ENCODE measurements around the gene RIMOC1.
A peak's percentile ranks its signal among the peaks of the same experiment; 100 is the strongest.

Gene RIMOC1

GRCh38 chr5:41918105-41918504 lies 14.0 kb downstream of the RIMOC1 start:
- Histone ChIP-seq H3K9me3 (ENCODE audit: severe bottlenecking) (no peaks in the 10 kb centered on the region), H3K36me3 (peaks cover 43% of the 10 kb centered on the region), H3K27me3 (ENCODE audit: insufficient read depth, low read depth, severe bottlenecking) (no peaks in the 10 kb centered on the region), H3K4me3 (ENCODE audit: low read depth, low read length) (no peak overlapping the region), H3K27ac (no peak overlapping the region)
- TF ChIP-seq, protein P1, sequence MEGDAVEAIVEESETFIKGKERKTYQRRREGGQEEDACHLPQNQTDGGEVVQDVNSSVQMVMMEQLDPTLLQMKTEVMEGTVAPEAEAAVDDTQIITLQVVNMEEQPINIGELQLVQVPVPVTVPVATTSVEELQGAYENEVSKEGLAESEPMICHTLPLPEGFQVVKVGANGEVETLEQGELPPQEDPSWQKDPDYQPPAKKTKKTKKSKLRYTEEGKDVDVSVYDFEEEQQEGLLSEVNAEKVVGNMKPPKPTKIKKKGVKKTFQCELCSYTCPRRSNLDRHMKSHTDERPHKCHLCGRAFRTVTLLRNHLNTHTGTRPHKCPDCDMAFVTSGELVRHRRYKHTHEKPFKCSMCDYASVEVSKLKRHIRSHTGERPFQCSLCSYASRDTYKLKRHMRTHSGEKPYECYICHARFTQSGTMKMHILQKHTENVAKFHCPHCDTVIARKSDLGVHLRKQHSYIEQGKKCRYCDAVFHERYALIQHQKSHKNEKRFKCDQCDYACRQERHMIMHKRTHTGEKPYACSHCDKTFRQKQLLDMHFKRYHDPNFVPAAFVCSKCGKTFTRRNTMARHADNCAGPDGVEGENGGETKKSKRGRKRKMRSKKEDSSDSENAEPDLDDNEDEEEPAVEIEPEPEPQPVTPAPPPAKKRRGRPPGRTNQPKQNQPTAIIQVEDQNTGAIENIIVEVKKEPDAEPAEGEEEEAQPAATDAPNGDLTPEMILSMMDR (IDR thresholded peaks at IDR 0.05; ENCODE audit: low read depth, low read length), result no peak
- DNase-seq, result no peak

DNA sequence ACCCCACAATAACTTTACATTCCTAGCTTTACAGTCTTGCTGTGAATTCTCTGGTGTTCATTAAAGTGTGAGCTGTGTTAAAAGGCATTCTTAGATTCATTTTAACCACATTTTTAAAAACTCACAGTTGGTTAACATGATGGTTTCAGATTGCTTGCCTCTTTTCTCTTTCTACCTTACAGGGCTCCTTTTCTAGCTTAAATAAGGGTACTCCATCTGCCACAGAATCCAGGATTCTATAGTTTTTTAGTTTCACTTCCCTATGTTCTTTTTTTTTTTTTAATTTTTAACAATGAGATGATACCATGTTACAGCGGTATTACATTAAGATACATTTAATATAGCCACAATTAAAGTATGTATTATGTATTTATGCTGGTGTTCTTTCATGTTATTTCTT lies 17.0 kb downstream of the RIMOC1 start:
- TF ChIP-seq, protein P1 (IDR thresholded peaks at IDR 0.05; ENCODE audit: low read depth, low read length), result no peak

GRCh38 chr5:41921874-41922273 lies 17.7 kb downstream of the RIMOC1 start:
- Histone ChIP-seq H3K27me3 (ENCODE audit: insufficient read depth, low read depth, severe bottlenecking) (no peaks in the 10 kb centered on the region), H3K4me3 (ENCODE audit: low read depth, low read length) (no peak overlapping the region), H3K9me3 (ENCODE audit: severe bottlenecking) (no peaks in the 10 kb centered on the region), H3K36me3 (peaks cover 28% of the 10 kb centered on the region), H3K27ac (no peak overlapping the region)
- no peak for DNase-seq
- TF ChIP-seq, protein P1 (IDR thresholded peaks at IDR 0.05; ENCODE audit: low read depth, low read length), result no peak

More for the DNA sequence above, 17.0 kb downstream of the RIMOC1 start:
- DNase-seq, result no peak
- Histone ChIP-seq H3K4me3 (ENCODE audit: low read depth, low read length) (no peak overlapping the region), H3K27ac (no peak overlapping the region), H3K27me3 (ENCODE audit: insufficient read depth, low read depth, severe bottlenecking) (no peaks in the 10 kb centered on the region), H3K9me3 (ENCODE audit: severe bottlenecking) (no peaks in the 10 kb centered on the region), H3K36me3 (peaks cover 31% of the 10 kb centered on the region)

DNA sequence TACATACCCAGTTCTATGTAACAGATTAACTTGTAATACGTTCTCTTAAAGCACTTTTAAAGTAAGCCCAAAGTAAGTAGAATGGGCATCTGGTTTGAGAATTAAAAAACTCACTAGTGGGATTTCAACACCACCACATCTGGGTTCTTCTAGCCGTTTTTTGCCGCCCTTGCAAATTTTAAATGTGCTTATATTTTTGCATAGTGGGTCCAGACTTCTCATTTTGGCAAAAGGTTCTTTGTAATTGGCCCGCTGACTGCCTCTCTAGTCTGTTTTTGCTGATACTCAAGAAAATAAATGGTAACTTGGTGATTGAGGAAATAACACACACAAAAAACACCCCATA lies 20.4 kb downstream of the RIMOC1 start:
- Histone ChIP-seq H3K4me3 (ENCODE audit: low read depth, low read length) (peak overlapping the region; percentile 61), H3K36me3 (peaks cover 6% of the 10 kb centered on the region)

GRCh38 chr5:41924872-41925554 lies 20.9 kb downstream of the RIMOC1 start, which contains the start of gene FBXO4:
Gene FBXO4, plus strand, starts transcription at chr5:41925281. Its CDS starts 29 bp downstream, at chr5:41925310.
- H3K4me3 ChIP-seq (ENCODE audit: low read depth, low read length), result peak within 1 kb of the TSS; percentile 61
- TF ChIP-seq, protein P1 (IDR thresholded peaks at IDR 0.05; ENCODE audit: low read depth, low read length), result peak; percentile 79
- peaks cover 3% of the 10 kb centered on the region for H3K36me3 ChIP-seq
- peak within 1 kb of the TSS; percentile 81 for H3K27ac ChIP-seq
- DNase-seq, result peak; percentile 84
- H3K27me3 ChIP-seq (ENCODE audit: insufficient read depth, low read depth, severe bottlenecking), result no peaks in the 10 kb centered on the region
- no peaks in the 10 kb centered on the region for H3K9me3 ChIP-seq (ENCODE audit: severe bottlenecking)

More for the DNA sequence above, 20.4 kb downstream of the RIMOC1 start:
- DNase-seq, result no peak
- H3K27me3 ChIP-seq (ENCODE audit: insufficient read depth, low read depth, severe bottlenecking), result no peaks in the 10 kb centered on the region
- H3K27ac ChIP-seq, result peak overlapping the region; percentile 81
- TF ChIP-seq, protein P1 (IDR thresholded peaks at IDR 0.05; ENCODE audit: low read depth, low read length), result no peak
- H3K9me3 ChIP-seq (ENCODE audit: severe bottlenecking), result no peaks in the 10 kb centered on the region

DNA sequence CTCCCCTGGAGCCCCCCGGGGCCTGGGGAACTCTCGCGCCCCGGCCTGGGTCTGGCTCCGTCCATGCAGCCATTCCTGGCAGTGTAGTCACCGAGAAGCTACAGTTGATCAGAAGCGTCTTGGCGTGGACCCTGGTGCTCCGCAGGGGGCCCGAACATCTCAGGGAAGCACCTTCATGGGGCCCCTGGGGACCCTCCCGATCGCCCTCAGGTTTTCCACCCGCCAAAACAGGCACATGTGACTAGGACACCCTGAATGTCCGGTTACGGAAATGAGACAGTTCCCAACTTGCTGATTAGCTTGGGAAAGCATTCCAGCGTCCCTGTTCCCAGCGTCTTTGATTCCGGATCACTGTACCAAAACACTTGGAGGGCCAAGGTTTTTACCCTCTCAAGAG lies 21.4 kb downstream of the RIMOC1 start:
- DNase-seq, result peak; percentile 16
- Histone ChIP-seq H3K36me3 (peaks cover 3% of the 10 kb centered on the region), H3K4me3 (ENCODE audit: low read depth, low read length) (peak overlapping the region; percentile 61), H3K27ac (peak overlapping the region; percentile 81), H3K9me3 (ENCODE audit: severe bottlenecking) (no peaks in the 10 kb centered on the region), H3K27me3 (ENCODE audit: insufficient read depth, low read depth, severe bottlenecking) (no peaks in the 10 kb centered on the region)
- TF ChIP-seq, protein P1 (IDR thresholded peaks at IDR 0.05; ENCODE audit: low read depth, low read length), result no peak

All from WERI-Rb-1 (cell line).